Mesenchymal stem cell (in vitro differentiated cells and primary cell): ENCODE measurements around the gene NBEAL1.
"Not testable (repeated sequence)": the region's sequence is repeated elsewhere in the genome, so short reads cannot be mapped to it uniquely, and the experiment has no call there.

Experiments used
- DNase-seq: peaks from one replicate; pipeline ENCODE4 v3.0.0-alpha.2; 2013
- H2AFZ ChIP-seq: one replicate; pipeline ENCODE4 v1.6.1; 2013; ENCODE audit warnings: low read depth, mild to moderate bottlenecking, control low read depth, inconsistent platforms, low read length, moderate library complexity
- H2AK5ac ChIP-seq: 2 replicates; pipeline ENCODE4 v1.6.1; 2013; ENCODE audit warnings: low read length, moderate library complexity, mild to moderate bottlenecking, inconsistent platforms; ENCODE audit not compliant: severe bottlenecking
- H2BK120ac ChIP-seq: one replicate; pipeline ENCODE4 v1.6.1; 2013; ENCODE audit warnings: low read depth, mild to moderate bottlenecking, inconsistent platforms, low read length, moderate library complexity
- H2BK12ac ChIP-seq, 2 experiments: one replicate each; pipeline ENCODE4 v1.6.1; 2013; ENCODE audit warnings: inconsistent platforms in 2 of 2, low read length in 2 of 2, mild to moderate bottlenecking in 2 of 2, moderate library complexity in 2 of 2, control low read depth in 1 of 2
- H2BK15ac ChIP-seq: one replicate; pipeline ENCODE4 v1.6.1; 2013; ENCODE audit warnings: mild to moderate bottlenecking, low read depth, inconsistent platforms; ENCODE audit not compliant: poor library complexity, severe bottlenecking
- H2BK5ac ChIP-seq: 2 replicates; pipeline ENCODE4 v1.6.1; 2013; ENCODE audit warnings: low read depth, mild to moderate bottlenecking, low read length, control low read depth, inconsistent platforms; ENCODE audit not compliant: poor library complexity, severe bottlenecking
- H3K14ac ChIP-seq, 2 experiments: one replicate each; pipeline ENCODE4 v1.6.1; 2013; ENCODE audit warnings: inconsistent platforms in 2 of 2, low read length in 2 of 2, control low read depth in 1 of 2, mild to moderate bottlenecking in 1 of 2, moderate library complexity in 1 of 2
- H3K18ac ChIP-seq, 2 experiments: one replicate each; pipeline ENCODE4 v1.6.1; 2013; ENCODE audit warnings: inconsistent platforms in 2 of 2, low read length in 2 of 2, control low read depth in 1 of 2, low read depth in 1 of 2, mild to moderate bottlenecking in 1 of 2
- H3K23ac ChIP-seq, 2 experiments: one replicate each; pipeline ENCODE4 v1.6.1; 2013; ENCODE audit warnings: inconsistent platforms in 2 of 2, low read length in 2 of 2, mild to moderate bottlenecking in 2 of 2, moderate library complexity in 2 of 2, control low read depth in 1 of 2
- H3K27ac ChIP-seq: 2 replicates; pipeline ENCODE4 v1.5.1; 2013; ENCODE audit warnings: mild to moderate bottlenecking, moderate library complexity, low read length, control low read depth, inconsistent platforms; ENCODE audit not compliant: poor library complexity, severe bottlenecking
- H3K27me3 ChIP-seq, 2 experiments: 2 replicates each; pipeline versions ENCODE4 v1.6.1 to v1.7.0; 2013; ENCODE audit warnings: low read length in 2 of 2, mild to moderate bottlenecking in 2 of 2, moderate library complexity in 2 of 2, control low read depth in 1 of 2, inconsistent platforms in 1 of 2; ENCODE audit not compliant: control insufficient read depth in 1 of 2, insufficient read depth in 1 of 2
- H3K36me3 ChIP-seq, 2 experiments: 2 replicates each; pipeline versions ENCODE4 v1.6.1 to v1.7.0; 2013; ENCODE audit warnings: low read length in 2 of 2, control low read depth in 1 of 2, inconsistent platforms in 1 of 2, low read depth in 1 of 2, mild to moderate bottlenecking in 1 of 2; ENCODE audit not compliant: insufficient read depth in 2 of 2, control insufficient read depth in 1 of 2
- H3K4ac ChIP-seq, 2 experiments: one replicate each; pipeline ENCODE4 v1.6.1; 2013; ENCODE audit warnings: inconsistent platforms in 2 of 2, low read length in 2 of 2, mild to moderate bottlenecking in 2 of 2, moderate library complexity in 2 of 2, control low read depth in 1 of 2, low read depth in 1 of 2
- H3K4me1 ChIP-seq: 2 replicates; pipeline ENCODE4 v1.6.1; 2013; ENCODE audit warnings: low read depth, low read length, control low read depth; ENCODE audit not compliant: control insufficient read depth, insufficient read depth
- H3K4me2 ChIP-seq: 2 replicates; pipeline ENCODE4 v1.6.1; 2013; ENCODE audit warnings: low read length, mild to moderate bottlenecking, inconsistent platforms; ENCODE audit not compliant: poor library complexity, severe bottlenecking
- H3K4me3 ChIP-seq, 2 experiments: 2 replicates each; pipeline versions ENCODE4 v1.5.1 to v1.7.0; 2013; ENCODE audit warnings: low read length in 2 of 2, mild to moderate bottlenecking in 2 of 2, control low read depth in 1 of 2, low read depth in 1 of 2; ENCODE audit not compliant: insufficient read depth in 1 of 2
- H3K79me1 ChIP-seq: replicated peaks from 2 replicates; pipeline ENCODE4 v1.6.1; 2013; ENCODE audit warnings: mild to moderate bottlenecking, control low read depth, low read length, inconsistent platforms; ENCODE audit not compliant: poor library complexity, severe bottlenecking
- H3K9ac ChIP-seq: 2 replicates; pipeline ENCODE4 v1.7.0; 2013; ENCODE audit warnings: mild to moderate bottlenecking, low read length, moderate library complexity
- H3K9me3 ChIP-seq: 2 replicates; pipeline ENCODE4 v1.7.0; 2013; ENCODE audit warnings: mild to moderate bottlenecking, low read length; ENCODE audit not compliant: control insufficient read depth
- H4K8ac ChIP-seq: one replicate; pipeline ENCODE4 v1.6.1; 2013; ENCODE audit warnings: inconsistent platforms, mild to moderate bottlenecking, low read length, moderate library complexity
- H4K91ac ChIP-seq: one replicate; pipeline ENCODE4 v1.6.1; 2013; ENCODE audit warnings: mild to moderate bottlenecking, low read length, inconsistent platforms
- WGBS: methylation state at CpG from one replicate; pipeline ENCODE4 v1.1.7; 2013; ENCODE audit warnings: mixed read lengths; 5-methylcytosine and 5-hydroxymethylcytosine counted together

NBEAL1 gene

GRCh38 chr2:202982779-202983491 is 31.7 kb upstream of the NBEAL1 start:
- H2BK12ac ChIP-seq: no peak overlapping the region
- no peak overlapping the region for H4K8ac ChIP-seq
- no peak overlapping the region for H3K14ac ChIP-seq
- no peaks in the 10 kb centered on the region for H3K27me3 ChIP-seq
- no peak overlapping the region for H2AK5ac ChIP-seq
- no peaks in the 10 kb centered on the region for H3K4me1 ChIP-seq
- H2BK120ac ChIP-seq: no peak overlapping the region
- peaks cover 2 to 42% of the 10 kb centered on the region in 2 experiments for H3K36me3 ChIP-seq
- H3K4ac ChIP-seq: no peak overlapping the region
- H4K91ac ChIP-seq: no peak overlapping the region
- no peak overlapping the region for H2BK5ac ChIP-seq
- DNase-seq: no peak
- no peak overlapping the region for H3K4me3 ChIP-seq
- no peak overlapping the region for H2BK15ac ChIP-seq
- H3K9me3 ChIP-seq: no peaks in the 10 kb centered on the region
- H3K79me1 ChIP-seq: no peaks in the 10 kb centered on the region
- H3K4me2 ChIP-seq: no peak overlapping the region
- no peak overlapping the region for H3K23ac ChIP-seq
- H2AFZ ChIP-seq: no peak overlapping the region
- 95% methylated on average over 2 of the region's 3 CpGs for whole genome bisulfite sequencing
- no peak overlapping the region for H3K18ac ChIP-seq
- no peak overlapping the region for H3K27ac ChIP-seq
- no peak overlapping the region for H3K9ac ChIP-seq

- Histone ChIP-seq H3K36me3 (no peaks in the 10 kb centered on the region), H3K4ac (no peak overlapping the region), H3K79me1 (no peaks in the 10 kb centered on the region), H4K91ac (no peak overlapping the region), H3K14ac (no peak overlapping the region), H2BK15ac (no peak overlapping the region), H3K18ac (no peak overlapping the region), H3K27me3 (no peaks in the 10 kb centered on the region), H3K4me1 (no peaks in the 10 kb centered on the region), H2AK5ac (no peak overlapping the region), H3K9ac (no peak overlapping the region), H2BK12ac (no peak overlapping the region), H3K23ac (no peak overlapping the region), H3K27ac (no peak overlapping the region), H2BK5ac (no peak overlapping the region), H2BK120ac (no peak overlapping the region), H3K4me3 (no peak overlapping the region), H3K4me2 (no peak overlapping the region), H2AFZ (no peak overlapping the region), H4K8ac (no peak overlapping the region), H3K9me3 (no peaks in the 10 kb centered on the region)
- no peak for DNase-seq
- WGBS: no CpG with 5 or more reads among the region's 1 CpG
Measured at GRCh38 chr2:202989749-202990148, 24.9 kb upstream of the NBEAL1 start.

- no peak overlapping the region for H3K9ac ChIP-seq
- no peak overlapping the region for H3K4ac ChIP-seq
- no peak overlapping the region for H2BK5ac ChIP-seq
- no peak overlapping the region for H3K18ac ChIP-seq
- H3K4me2 ChIP-seq: no peak overlapping the region
- no peak overlapping the region for H2BK15ac ChIP-seq
- no peak overlapping the region for H2BK120ac ChIP-seq
- no peak overlapping the region for H2BK12ac ChIP-seq
- H3K23ac ChIP-seq: no peak overlapping the region
- DNase-seq: no peak
- H2AFZ ChIP-seq: no peak overlapping the region
- WGBS: no CpG with 5 or more reads among the region's 3 CpGs
- no peak overlapping the region for H4K91ac ChIP-seq
- H3K4me3 ChIP-seq: no peak overlapping the region
- no peaks in the 10 kb centered on the region for H3K79me1 ChIP-seq
- H2AK5ac ChIP-seq: no peak overlapping the region
- no peaks in the 10 kb centered on the region for H3K4me1 ChIP-seq
- no peaks in the 10 kb centered on the region for H3K27me3 ChIP-seq
- H3K36me3 ChIP-seq: no peaks in the 10 kb centered on the region
- H4K8ac ChIP-seq: no peak overlapping the region
- no peak overlapping the region for H3K27ac ChIP-seq
- no peaks in the 10 kb centered on the region for H3K9me3 ChIP-seq
- H3K14ac ChIP-seq: no peak overlapping the region
Measured at GRCh38 chr2:202990501-202990900, 24.2 kb upstream of the NBEAL1 start.

- not testable (repeated sequence) for H4K8ac ChIP-seq, H3K4me2 ChIP-seq, H3K36me3 ChIP-seq, H2BK5ac ChIP-seq, H3K9me3 ChIP-seq, H3K4me3 ChIP-seq, H2BK15ac ChIP-seq, H2AFZ ChIP-seq, H2AK5ac ChIP-seq, H3K9ac ChIP-seq, H3K18ac ChIP-seq, H3K27me3 ChIP-seq, H3K4ac ChIP-seq, H2BK12ac ChIP-seq, H3K23ac ChIP-seq, H3K4me1 ChIP-seq, H3K79me1 ChIP-seq, H4K91ac ChIP-seq, H2BK120ac ChIP-seq, H3K27ac ChIP-seq, H3K14ac ChIP-seq
- WGBS: 83% methylated on average over 1 of the region's 3 CpGs
- peak; percentile 66 for DNase-seq
Measured at GRCh38 chr2:202997113-202997512, 17.6 kb upstream of the NBEAL1 start.
